GM12892 (cell line): ENCODE data around the gene NUAK1.

ENCODE experiments used
- POLR2A ChIP-seq: IDR thresholded peaks from 2 replicates; pipeline ENCODE4 v1.6.1; 2011; ENCODE audit warnings: low read depth, low read length, control low read depth
- POLR2AphosphoS5 ChIP-seq: IDR thresholded peaks from 2 replicates; pipeline ENCODE4 v1.6.1; 2011; ENCODE audit warnings: low read depth, low read length, control low read depth
- TAF1 ChIP-seq: IDR thresholded peaks from 2 replicates; pipeline ENCODE4 v1.6.1; 2011; ENCODE audit warnings: low read depth, mild to moderate bottlenecking, control low read depth, low read length, borderline replicate concordance

DNA sequence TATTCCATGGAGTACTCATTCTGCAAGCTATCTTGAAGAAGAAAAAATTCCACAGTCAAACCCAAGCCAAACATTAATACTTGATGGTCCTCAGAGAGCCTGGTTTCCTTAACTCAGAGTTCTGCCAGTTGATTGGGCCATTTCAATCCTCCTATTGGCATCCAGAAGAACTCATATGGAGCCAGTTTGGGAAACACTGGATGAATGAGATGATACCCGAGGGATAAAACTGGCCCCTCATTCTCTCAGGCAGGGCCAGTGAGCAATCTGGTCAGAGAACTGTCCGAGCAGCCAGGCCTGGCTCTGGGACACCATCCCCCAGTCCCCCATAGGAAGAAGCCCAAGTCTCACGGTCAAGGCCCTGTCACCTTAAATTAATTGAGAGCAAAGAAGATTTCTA lies 48.8 kb downstream of the NUAK1 start:
- no peak for TF ChIP-seq POLR2AphosphoS5
- no peak for TF ChIP-seq POLR2A
- no peak for TF ChIP-seq TAF1
